ENCODE results near the gene RCAN2.

DNA sequence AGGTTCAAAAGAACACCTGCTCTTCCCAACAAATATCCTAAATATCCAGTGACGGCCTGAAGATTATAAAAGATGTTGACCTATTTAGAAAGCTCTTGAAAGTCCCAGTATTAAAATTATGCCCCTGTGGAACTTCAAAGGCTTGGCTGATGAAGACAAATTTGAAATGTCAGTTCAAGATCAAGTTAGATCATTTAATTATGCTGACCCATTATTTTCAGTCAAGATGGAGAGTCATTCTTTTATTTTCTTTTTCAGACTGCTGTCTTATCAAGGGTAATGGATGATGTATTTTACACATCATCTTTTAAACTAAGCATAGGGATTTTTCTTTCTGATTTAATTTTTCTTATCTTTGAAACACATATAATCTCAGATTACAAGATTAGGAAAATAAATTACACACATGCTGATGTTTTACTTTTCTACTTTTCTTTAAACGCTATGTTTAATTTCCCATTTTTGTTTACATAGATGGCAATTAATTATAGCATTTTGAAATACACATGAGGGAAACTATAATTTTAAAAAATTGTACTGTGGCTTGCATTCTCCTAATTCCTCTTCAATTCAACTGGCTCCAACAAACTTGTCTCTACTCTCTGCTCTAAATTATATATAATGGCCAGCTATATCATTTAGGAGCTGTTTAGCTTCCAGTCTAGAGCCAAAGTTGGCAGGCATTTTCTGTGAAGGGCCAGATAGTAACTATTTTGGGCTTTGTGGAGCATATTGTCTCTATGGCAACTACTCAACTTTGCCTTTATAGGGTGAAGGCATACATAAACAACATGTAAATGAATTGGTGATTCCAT is 123.7 kb downstream of the RCAN2 start:
- TF ChIP-seq, protein P1, sequence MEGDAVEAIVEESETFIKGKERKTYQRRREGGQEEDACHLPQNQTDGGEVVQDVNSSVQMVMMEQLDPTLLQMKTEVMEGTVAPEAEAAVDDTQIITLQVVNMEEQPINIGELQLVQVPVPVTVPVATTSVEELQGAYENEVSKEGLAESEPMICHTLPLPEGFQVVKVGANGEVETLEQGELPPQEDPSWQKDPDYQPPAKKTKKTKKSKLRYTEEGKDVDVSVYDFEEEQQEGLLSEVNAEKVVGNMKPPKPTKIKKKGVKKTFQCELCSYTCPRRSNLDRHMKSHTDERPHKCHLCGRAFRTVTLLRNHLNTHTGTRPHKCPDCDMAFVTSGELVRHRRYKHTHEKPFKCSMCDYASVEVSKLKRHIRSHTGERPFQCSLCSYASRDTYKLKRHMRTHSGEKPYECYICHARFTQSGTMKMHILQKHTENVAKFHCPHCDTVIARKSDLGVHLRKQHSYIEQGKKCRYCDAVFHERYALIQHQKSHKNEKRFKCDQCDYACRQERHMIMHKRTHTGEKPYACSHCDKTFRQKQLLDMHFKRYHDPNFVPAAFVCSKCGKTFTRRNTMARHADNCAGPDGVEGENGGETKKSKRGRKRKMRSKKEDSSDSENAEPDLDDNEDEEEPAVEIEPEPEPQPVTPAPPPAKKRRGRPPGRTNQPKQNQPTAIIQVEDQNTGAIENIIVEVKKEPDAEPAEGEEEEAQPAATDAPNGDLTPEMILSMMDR (IDR thresholded peaks at IDR 0.05; ENCODE audit: low read length): no peak
- TF ChIP-seq EZH2 (optimal IDR thresholded peaks at IDR 0.05; ENCODE audit: low read depth, low read length) (no peak), EZH2phosphoT487 (IDR thresholded peaks at IDR 0.05; ENCODE audit: low read length) (no peak)
